ENCODE results near the gene FAM184B.

Gene FAM184B

GRCh38 chr4:17811078-17811603 is 29.7 kb upstream of the FAM184B start:
- Histone ChIP-seq H2BK5ac (ENCODE audit: low read length) (no peak overlapping the region), H3K4me3 (ENCODE audit: low read length in 2 of 2) (peak overlapping the region; percentile 91 to 99), H3K9ac (ENCODE audit: low read depth, low read length, poor library complexity) (peak overlapping the region; percentile 91), H2AFZ (ENCODE audit: low read length) (peak overlapping the region; percentile 88), H3K4ac (ENCODE audit: low read length) (peak overlapping the region; percentile 61), H2BK15ac (ENCODE audit: low read length) (no peak overlapping the region), H2BK12ac (ENCODE audit: low read length) (no peak overlapping the region), H3K18ac (ENCODE audit: low read length) (peak overlapping the region; percentile 94), H3K79me1 (ENCODE audit: low read depth, low read length) (no peaks in the 10 kb centered on the region), H3K27ac (replicated peaks; ENCODE audit: low read length) (peak overlapping the region; percentile 78), H3K36me3 (replicated peaks in 1 of 2; ENCODE audit: control insufficient read depth in 2 of 2, insufficient read depth in 2 of 2, low read length in 2 of 2) (peaks cover 2 to 73% of the 10 kb centered on the region in 2 donors), H3K14ac (ENCODE audit: low read length) (peak overlapping the region; percentile 17), H3K4me1 (ENCODE audit: control insufficient read depth in 2 of 2, insufficient read depth in 1 of 2, low read depth in 1 of 2, low read length in 2 of 2) (peaks cover 0 to 16% of the 10 kb centered on the region in 2 donors), H3K9me3 (replicated peaks in 1 of 2; ENCODE audit: control insufficient read depth in 2 of 2, insufficient read depth in 1 of 2, low read depth in 1 of 2, low read length in 2 of 2) (no peaks in the 10 kb centered on the region), H3K27me3 (ENCODE audit: control insufficient read depth in 3 of 3, insufficient read depth in 3 of 3, low read depth in 1 of 3, low read length in 3 of 3) (no peaks in the 10 kb centered on the region), H4K91ac (ENCODE audit: low read depth, low read length, poor library complexity) (no peak overlapping the region), H2AK5ac (ENCODE audit: low read depth, low read length) (peak overlapping the region; percentile 74), H3K4me2 (ENCODE audit: insufficient read depth, low read length, poor library complexity, severe bottlenecking) (peak overlapping the region; percentile 42), H3K23ac (ENCODE audit: low read depth, low read length, poor library complexity) (peak overlapping the region; percentile 81), H4K8ac (ENCODE audit: low read depth, low read length) (no peak overlapping the region), H2BK120ac (ENCODE audit: low read depth, low read length) (no peak overlapping the region)
- DNase-seq (ENCODE audit: low spot score), result no peak
- WGBS, 2 donors (ENCODE audit: extremely low coverage in 2 of 2, insufficient read length in 2 of 2, insufficient replicate concordance in 1 of 2), result no CpG with 5 or more reads among the region's 48 CpGs

GRCh38 chr4:17810260-17811077 is 29.0 kb upstream of the FAM184B start, which contains the start of the genes DCAF16 and NCAPG:
Gene DCAF16 (minus strand): TSS chr4:17810757. CDS start chr4:17804141, 6,616 bp downstream.
Gene NCAPG (plus strand): TSS chr4:17810979. CDS start chr4:17811078, 99 bp downstream.
- Histone ChIP-seq H2AFZ (ENCODE audit: low read length) (peak within 1 kb of the TSS; percentile 88), H3K23ac (ENCODE audit: low read depth, low read length, poor library complexity) (peak within 1 kb of the TSS; percentile 81), H4K91ac (ENCODE audit: low read depth, low read length, poor library complexity) (no peak within 1 kb of the TSS), H3K14ac (ENCODE audit: low read length) (peak within 1 kb of the TSS; percentile 17), H2AK5ac (ENCODE audit: low read depth, low read length) (peak within 1 kb of the TSS; percentile 74), H2BK12ac (ENCODE audit: low read length) (no peak within 1 kb of the TSS), H3K27me3 (ENCODE audit: control insufficient read depth in 3 of 3, insufficient read depth in 3 of 3, low read depth in 1 of 3, low read length in 3 of 3) (no peaks in the 10 kb centered on the region), H3K4me3 (ENCODE audit: low read length in 2 of 2) (peak within 1 kb of the TSS; percentile 91 to 99), H3K27ac (replicated peaks; ENCODE audit: low read length) (peak within 1 kb of the TSS; percentile 84), H4K8ac (ENCODE audit: low read depth, low read length) (no peak within 1 kb of the TSS), H2BK15ac (ENCODE audit: low read length) (no peak within 1 kb of the TSS), H3K9me3 (replicated peaks in 1 of 2; ENCODE audit: control insufficient read depth in 2 of 2, insufficient read depth in 1 of 2, low read depth in 1 of 2, low read length in 2 of 2) (no peaks in the 10 kb centered on the region), H3K18ac (ENCODE audit: low read length) (peak within 1 kb of the TSS; percentile 94), H3K36me3 (replicated peaks in 1 of 2; ENCODE audit: control insufficient read depth in 2 of 2, insufficient read depth in 2 of 2, low read length in 2 of 2) (peaks cover 0 to 73% of the 10 kb centered on the region in 2 donors), H3K9ac (ENCODE audit: low read depth, low read length, poor library complexity) (peak within 1 kb of the TSS; percentile 93), H2BK120ac (ENCODE audit: low read depth, low read length) (no peak within 1 kb of the TSS), H3K79me1 (ENCODE audit: low read depth, low read length) (no peaks in the 10 kb centered on the region), H2BK5ac (ENCODE audit: low read length) (no peak within 1 kb of the TSS), H3K4me2 (ENCODE audit: insufficient read depth, low read length, poor library complexity, severe bottlenecking) (peak within 1 kb of the TSS; percentile 89), H3K4me1 (ENCODE audit: control insufficient read depth in 2 of 2, insufficient read depth in 1 of 2, low read depth in 1 of 2, low read length in 2 of 2) (peaks cover 0 to 16% of the 10 kb centered on the region in 2 donors), H3K4ac (ENCODE audit: low read length) (peak within 1 kb of the TSS; percentile 61)
- DNase-seq (ENCODE audit: low spot score), result peak; percentile 100
- WGBS, 2 donors (ENCODE audit: extremely low coverage in 2 of 2, insufficient read length in 2 of 2, insufficient replicate concordance in 1 of 2), result no CpG with 5 or more reads among the region's 69 CpGs

GRCh38 chr4:17809667-17810066 is 28.2 kb upstream of the FAM184B start:
- Histone ChIP-seq H3K4me2 (ENCODE audit: insufficient read depth, low read length, poor library complexity, severe bottlenecking) (peak overlapping the region; percentile 89), H3K4ac (ENCODE audit: low read length) (no peak overlapping the region), H3K27ac (replicated peaks; ENCODE audit: low read length) (no peak overlapping the region), H3K9ac (ENCODE audit: low read depth, low read length, poor library complexity) (no peak overlapping the region), H3K4me1 (ENCODE audit: control insufficient read depth in 2 of 2, insufficient read depth in 1 of 2, low read depth in 1 of 2, low read length in 2 of 2) (peaks cover 0 to 16% of the 10 kb centered on the region in 2 donors), H4K91ac (ENCODE audit: low read depth, low read length, poor library complexity) (no peak overlapping the region), H3K14ac (ENCODE audit: low read length) (no peak overlapping the region), H2BK5ac (ENCODE audit: low read length) (no peak overlapping the region), H3K9me3 (replicated peaks in 1 of 2; ENCODE audit: control insufficient read depth in 2 of 2, insufficient read depth in 1 of 2, low read depth in 1 of 2, low read length in 2 of 2) (no peaks in the 10 kb centered on the region), H2AK5ac (ENCODE audit: low read depth, low read length) (no peak overlapping the region), H3K18ac (ENCODE audit: low read length) (no peak overlapping the region), H3K23ac (ENCODE audit: low read depth, low read length, poor library complexity) (no peak overlapping the region), H2BK15ac (ENCODE audit: low read length) (no peak overlapping the region), H3K4me3 (ENCODE audit: low read length in 2 of 2) (peak overlapping the region; percentile 88 to 91), H2BK120ac (ENCODE audit: low read depth, low read length) (no peak overlapping the region), H3K79me1 (ENCODE audit: low read depth, low read length) (no peaks in the 10 kb centered on the region), H3K36me3 (replicated peaks in 1 of 2; ENCODE audit: control insufficient read depth in 2 of 2, insufficient read depth in 2 of 2, low read length in 2 of 2) (peaks cover 0 to 73% of the 10 kb centered on the region in 2 donors), H2AFZ (ENCODE audit: low read length) (no peak overlapping the region), H3K27me3 (ENCODE audit: control insufficient read depth in 3 of 3, insufficient read depth in 3 of 3, low read depth in 1 of 3, low read length in 3 of 3) (no peaks in the 10 kb centered on the region), H4K8ac (ENCODE audit: low read depth, low read length) (no peak overlapping the region), H2BK12ac (ENCODE audit: low read length) (no peak overlapping the region)
- no CpG with 5 or more reads among the region's 7 CpGs for WGBS, 2 donors (ENCODE audit: extremely low coverage in 2 of 2, insufficient read length in 2 of 2, insufficient replicate concordance in 1 of 2)
- DNase-seq (ENCODE audit: low spot score), result no peak

- no peak overlapping the region for H2AK5ac ChIP-seq (ENCODE audit: low read depth, low read length)
- H3K23ac ChIP-seq (ENCODE audit: low read depth, low read length, poor library complexity), result no peak overlapping the region
- H2BK12ac ChIP-seq (ENCODE audit: low read length), result no peak overlapping the region
- H3K27ac ChIP-seq (replicated peaks; ENCODE audit: low read length), result no peak overlapping the region
- no peak overlapping the region for H3K4ac ChIP-seq (ENCODE audit: low read length)
- peaks cover 4% of the 10 kb centered on the region for H3K79me1 ChIP-seq (ENCODE audit: low read depth, low read length)
- no peak overlapping the region for H3K14ac ChIP-seq (ENCODE audit: low read length)
- no peak overlapping the region for H2BK15ac ChIP-seq (ENCODE audit: low read length)
- no peak overlapping the region for H3K4me2 ChIP-seq (ENCODE audit: insufficient read depth, low read length, poor library complexity, severe bottlenecking)
- no peaks in the 10 kb centered on the region for H3K9me3 ChIP-seq (replicated peaks in 1 of 2; ENCODE audit: control insufficient read depth in 2 of 2, insufficient read depth in 1 of 2, low read depth in 1 of 2, low read length in 2 of 2)
- H2BK120ac ChIP-seq (ENCODE audit: low read depth, low read length), result no peak overlapping the region
- H4K8ac ChIP-seq (ENCODE audit: low read depth, low read length), result no peak overlapping the region
- peaks cover 0 to 11% of the 10 kb centered on the region in 2 donors for H3K4me1 ChIP-seq (ENCODE audit: control insufficient read depth in 2 of 2, insufficient read depth in 1 of 2, low read depth in 1 of 2, low read length in 2 of 2)
- no peak overlapping the region for H4K91ac ChIP-seq (ENCODE audit: low read depth, low read length, poor library complexity)
- DNase-seq (ENCODE audit: low spot score), result no peak
- H3K9ac ChIP-seq (ENCODE audit: low read depth, low read length, poor library complexity), result no peak overlapping the region
- peaks cover 13 to 73% of the 10 kb centered on the region in 2 donors for H3K36me3 ChIP-seq (replicated peaks in 1 of 2; ENCODE audit: control insufficient read depth in 2 of 2, insufficient read depth in 2 of 2, low read length in 2 of 2)
- H3K27me3 ChIP-seq (ENCODE audit: control insufficient read depth in 3 of 3, insufficient read depth in 3 of 3, low read depth in 1 of 3, low read length in 3 of 3), result no peaks in the 10 kb centered on the region
- H3K4me3 ChIP-seq (ENCODE audit: low read length in 2 of 2), result no peak overlapping the region
- H2AFZ ChIP-seq (ENCODE audit: low read length), result no peak overlapping the region
- no peak overlapping the region for H3K18ac ChIP-seq (ENCODE audit: low read length)
- WGBS, 2 donors (ENCODE audit: extremely low coverage in 2 of 2, insufficient read length in 2 of 2, insufficient replicate concordance in 1 of 2), result no CpG with 5 or more reads among the region's 6 CpGs
- H2BK5ac ChIP-seq (ENCODE audit: low read length), result no peak overlapping the region
Measured at GRCh38 chr4:17807446-17807845, 26.0 kb upstream of the FAM184B start.
